Skeletal muscle satellite cell (primary cell): ENCODE measurements around the gene OTUB1.

ENCODE experiments used
- H3K27me3 ChIP-seq: 2 replicates; pipeline ENCODE4 v1.7.0; 2013; ENCODE audit warnings: low read length; ENCODE audit not compliant: control insufficient read depth, insufficient read depth
- H3K36me3 ChIP-seq: 2 replicates; pipeline ENCODE4 v1.7.0; 2013; ENCODE audit warnings: mild to moderate bottlenecking, control low read depth, low read length; ENCODE audit not compliant: insufficient read depth
- H3K4me1 ChIP-seq: 2 replicates; pipeline ENCODE4 v1.7.0; 2013; ENCODE audit warnings: low read length; ENCODE audit not compliant: control insufficient read depth, insufficient read depth
- H3K4me2 ChIP-seq: 2 replicates; pipeline ENCODE4 v1.7.0; 2013; ENCODE audit warnings: mild to moderate bottlenecking, low read length
- H3K4me3 ChIP-seq: 2 replicates; pipeline ENCODE4 v1.7.0; 2013; ENCODE audit warnings: low read length
- H3K9ac ChIP-seq: 2 replicates; pipeline ENCODE4 v1.7.0; 2013; ENCODE audit warnings: mild to moderate bottlenecking, low read depth, low read length, moderate library complexity
- H3K9me3 ChIP-seq: replicated peaks from 2 replicates; pipeline ENCODE4 v1.7.0; 2013; ENCODE audit warnings: mild to moderate bottlenecking, control low read depth, low read length

The OTUB1 gene

DNA sequence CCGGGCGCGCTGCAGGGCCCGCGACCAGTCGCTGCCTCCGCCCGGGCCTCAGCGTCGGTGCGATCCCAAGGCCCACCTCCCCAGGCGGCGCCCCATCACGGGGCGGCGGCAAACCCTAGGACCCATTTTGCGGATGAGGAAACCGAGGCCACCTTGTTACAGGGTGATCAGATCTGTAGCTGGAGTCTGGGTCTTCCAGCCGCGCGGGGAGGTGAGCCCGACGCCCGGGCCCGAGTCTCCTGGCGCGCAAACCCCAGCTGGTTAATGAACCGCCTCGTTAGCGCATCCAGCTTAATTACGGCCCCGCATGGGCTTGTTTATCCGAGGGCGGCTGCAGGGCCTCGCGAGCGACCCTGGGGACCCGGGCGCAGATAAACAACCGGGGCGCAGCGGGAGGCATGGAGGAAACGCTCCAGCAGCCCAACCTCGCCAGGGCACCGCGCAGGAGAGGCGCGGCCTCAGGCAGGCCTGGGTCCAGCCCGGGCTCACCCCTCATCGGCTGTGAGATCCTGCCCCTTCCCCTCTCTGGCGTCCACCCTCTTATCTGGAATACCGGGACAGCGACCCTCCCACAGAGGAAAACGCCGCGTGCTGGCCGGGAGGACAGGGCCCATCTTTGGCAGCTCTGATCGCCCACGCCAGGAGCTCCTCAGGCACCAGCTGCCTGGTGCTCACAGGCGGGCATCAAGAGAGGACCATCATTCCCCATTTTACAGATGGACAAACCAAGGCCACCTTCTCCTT is 14.7 kb downstream of the OTUB1 start:
- Histone ChIP-seq H3K27me3 (no peaks in the 10 kb centered on the region), H3K4me3 (no peak overlapping the region), H3K4me2 (no peak overlapping the region), H3K36me3 (peaks cover 32% of the 10 kb centered on the region), H3K9ac (no peak overlapping the region), H3K9me3 (no peaks in the 10 kb centered on the region), H3K4me1 (peaks cover 4% of the 10 kb centered on the region)

DNA sequence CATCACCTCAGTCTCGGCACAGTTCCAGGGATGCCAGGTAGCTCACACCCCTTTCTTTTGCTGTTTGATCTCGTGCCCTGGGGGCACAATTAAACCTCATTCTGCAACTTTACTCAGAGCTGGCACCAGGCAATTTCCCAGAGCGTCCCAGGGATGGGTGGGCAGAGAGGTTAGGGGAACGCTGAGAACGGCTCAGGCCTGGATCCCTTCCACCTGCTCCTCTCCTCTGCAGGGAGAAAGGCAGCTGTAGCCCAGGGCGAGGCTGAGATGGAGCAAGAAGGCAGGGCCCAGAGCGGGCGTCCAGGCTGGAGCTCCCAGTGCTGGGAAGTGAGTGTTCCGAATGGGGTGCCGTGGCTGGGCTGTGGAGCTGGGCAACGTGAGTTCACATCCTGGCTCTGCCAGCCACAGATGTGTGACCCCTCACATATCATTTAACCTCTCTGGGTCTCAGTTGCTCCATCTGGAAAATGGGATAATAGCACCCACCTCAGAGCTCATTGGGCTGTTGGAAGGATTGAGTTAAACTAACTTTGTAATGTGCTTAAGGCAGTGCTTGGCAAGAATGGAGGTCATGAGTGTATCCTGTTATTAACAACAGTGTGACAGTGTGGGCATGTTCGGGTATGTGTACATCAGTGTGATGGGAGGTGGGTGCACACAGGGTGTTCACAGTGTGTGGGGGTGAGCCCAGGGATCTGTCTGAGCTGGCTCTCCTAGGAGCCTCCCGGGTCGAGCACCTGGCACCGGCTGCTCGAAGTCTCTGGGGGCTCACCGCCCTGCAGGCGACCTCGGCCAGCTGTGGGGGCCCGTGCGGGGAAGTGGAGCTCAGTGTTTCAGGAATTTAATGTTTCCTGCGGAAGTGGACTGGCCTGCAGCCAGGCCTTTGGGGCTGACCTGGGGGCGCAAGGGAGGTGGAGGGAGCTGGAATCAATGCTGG is 15.5 kb downstream of the OTUB1 start:
- no peak overlapping the region for H3K4me3 ChIP-seq
- peaks cover 26% of the 10 kb centered on the region for H3K36me3 ChIP-seq
- H3K27me3 ChIP-seq = no peaks in the 10 kb centered on the region
- H3K9me3 ChIP-seq = no peaks in the 10 kb centered on the region
- H3K4me1 ChIP-seq = peaks cover 6% of the 10 kb centered on the region
- no peak overlapping the region for H3K4me2 ChIP-seq
- H3K9ac ChIP-seq = no peak overlapping the region

DNA sequence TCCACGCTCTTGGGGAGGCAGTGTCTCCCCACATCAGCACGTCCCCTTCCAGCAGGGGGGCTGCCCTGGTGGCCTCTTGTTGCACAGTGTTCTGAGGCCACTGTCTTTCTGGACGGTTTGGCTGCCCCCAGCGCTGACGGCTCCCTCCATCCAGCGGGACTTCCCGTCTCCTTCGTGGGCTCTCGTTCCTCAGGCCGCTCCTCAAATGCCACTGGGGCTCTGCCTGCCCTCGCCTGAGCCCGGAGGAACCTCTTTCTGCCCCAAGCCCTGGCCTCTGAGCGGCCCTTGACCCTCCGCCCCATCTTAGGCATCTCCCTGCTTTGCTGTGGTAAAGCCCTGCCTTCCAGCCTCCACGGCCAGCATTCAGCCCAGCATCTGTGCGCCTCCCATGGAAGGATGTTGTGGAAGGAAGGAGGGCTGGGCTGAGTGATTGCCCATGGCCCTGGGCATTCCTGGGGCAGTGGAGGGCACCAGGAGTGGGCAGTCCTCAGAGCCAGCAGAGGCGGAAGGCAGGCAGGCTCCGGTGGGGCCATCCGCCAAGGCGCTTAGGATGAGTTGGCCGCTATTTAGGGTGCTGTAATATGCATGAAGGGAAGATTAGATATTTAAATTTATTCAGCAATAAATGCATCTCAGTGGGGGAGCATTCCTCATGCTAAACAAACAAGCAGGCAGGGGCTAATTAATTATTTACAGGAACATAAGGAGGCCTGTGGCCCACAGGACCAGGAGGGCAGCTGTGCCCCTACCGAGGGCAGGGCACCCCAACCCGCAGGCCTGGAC is 17.8 kb downstream of the OTUB1 start:
- H3K4me3 ChIP-seq = no peak overlapping the region
- H3K27me3 ChIP-seq = no peaks in the 10 kb centered on the region
- H3K4me1 ChIP-seq = peaks cover 20% of the 10 kb centered on the region
- H3K9ac ChIP-seq = no peak overlapping the region
- no peaks in the 10 kb centered on the region for H3K9me3 ChIP-seq
- H3K36me3 ChIP-seq = peaks cover 7% of the 10 kb centered on the region
- no peak overlapping the region for H3K4me2 ChIP-seq

DNA sequence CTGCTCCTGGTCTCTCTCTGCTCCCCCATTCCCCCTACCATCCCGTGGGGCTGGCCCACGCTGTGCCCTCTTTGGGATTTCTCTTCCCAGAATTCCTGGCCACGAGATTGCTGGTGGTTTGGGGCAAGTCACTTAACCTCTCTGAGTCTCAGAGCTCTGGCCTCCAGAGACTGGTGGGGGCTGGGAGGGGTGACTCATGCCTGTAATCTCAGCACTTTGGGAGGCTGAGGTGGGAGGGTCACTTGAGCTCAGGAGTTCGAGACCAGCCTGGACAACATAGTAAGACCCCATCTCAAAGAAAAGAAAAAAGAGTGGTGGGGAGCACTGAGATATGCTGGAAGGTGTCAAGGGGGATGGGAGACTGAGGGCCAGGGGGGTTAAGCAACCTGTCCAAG is 18.3 kb downstream of the OTUB1 start:
- peaks cover 7% of the 10 kb centered on the region for H3K36me3 ChIP-seq

DNA sequence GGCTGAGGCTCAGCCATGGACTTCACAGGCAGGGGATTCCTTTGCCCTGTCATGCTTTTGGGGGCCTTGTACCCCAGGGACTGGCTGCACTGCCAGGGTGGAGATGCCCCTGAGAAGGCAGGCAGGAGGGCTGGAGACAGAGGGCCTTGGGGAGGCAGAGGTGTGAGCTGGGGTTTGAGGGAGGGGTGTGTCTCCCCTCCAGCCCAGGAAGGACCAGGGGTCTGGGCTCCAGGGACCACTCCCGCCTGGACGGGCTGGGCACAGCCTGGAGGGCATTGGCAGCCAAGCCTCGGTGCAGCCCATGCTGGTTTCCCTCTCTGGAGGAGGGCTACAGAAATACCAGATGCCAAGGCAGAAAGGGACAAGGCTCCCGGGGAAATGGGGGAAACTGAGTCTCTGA is 19.5 kb downstream of the OTUB1 start:
- Histone ChIP-seq H3K4me1 (peaks cover 20% of the 10 kb centered on the region), H3K36me3 (peaks cover 7% of the 10 kb centered on the region), H3K4me2 (no peak overlapping the region), H3K27me3 (no peaks in the 10 kb centered on the region), H3K9ac (no peak overlapping the region), H3K4me3 (no peak overlapping the region), H3K9me3 (no peaks in the 10 kb centered on the region)

More for the DNA sequence above, 18.3 kb downstream of the OTUB1 start:
- Histone ChIP-seq H3K4me2 (no peak overlapping the region), H3K4me1 (peaks cover 20% of the 10 kb centered on the region), H3K4me3 (no peak overlapping the region), H3K9me3 (no peaks in the 10 kb centered on the region), H3K27me3 (no peaks in the 10 kb centered on the region), H3K9ac (no peak overlapping the region)

DNA sequence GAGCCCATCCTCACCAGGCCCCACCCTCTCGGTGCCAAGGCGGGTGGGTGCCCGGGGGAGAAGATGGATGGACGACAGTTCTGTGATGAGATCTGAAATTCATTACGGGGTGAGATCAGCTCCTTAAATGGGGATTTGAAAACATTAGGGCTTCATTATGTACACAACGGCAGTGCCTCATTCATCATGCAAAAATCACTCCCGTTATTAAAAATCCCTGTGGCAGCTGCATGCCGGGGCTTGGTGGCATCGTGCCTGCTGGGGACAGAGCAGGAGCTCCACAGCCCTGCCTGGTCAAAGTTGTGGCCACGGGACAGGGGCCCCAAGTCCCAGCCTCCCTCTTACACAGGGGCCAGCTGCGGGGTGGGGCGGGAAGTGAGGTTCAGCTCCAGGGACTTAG is 20.2 kb downstream of the OTUB1 start:
- peaks cover 20% of the 10 kb centered on the region for H3K4me1 ChIP-seq
- no peak overlapping the region for H3K4me3 ChIP-seq
- no peak overlapping the region for H3K4me2 ChIP-seq
- H3K27me3 ChIP-seq = no peaks in the 10 kb centered on the region
- peaks cover 4% of the 10 kb centered on the region for H3K36me3 ChIP-seq
- no peak overlapping the region for H3K9ac ChIP-seq
- H3K9me3 ChIP-seq = no peaks in the 10 kb centered on the region

DNA sequence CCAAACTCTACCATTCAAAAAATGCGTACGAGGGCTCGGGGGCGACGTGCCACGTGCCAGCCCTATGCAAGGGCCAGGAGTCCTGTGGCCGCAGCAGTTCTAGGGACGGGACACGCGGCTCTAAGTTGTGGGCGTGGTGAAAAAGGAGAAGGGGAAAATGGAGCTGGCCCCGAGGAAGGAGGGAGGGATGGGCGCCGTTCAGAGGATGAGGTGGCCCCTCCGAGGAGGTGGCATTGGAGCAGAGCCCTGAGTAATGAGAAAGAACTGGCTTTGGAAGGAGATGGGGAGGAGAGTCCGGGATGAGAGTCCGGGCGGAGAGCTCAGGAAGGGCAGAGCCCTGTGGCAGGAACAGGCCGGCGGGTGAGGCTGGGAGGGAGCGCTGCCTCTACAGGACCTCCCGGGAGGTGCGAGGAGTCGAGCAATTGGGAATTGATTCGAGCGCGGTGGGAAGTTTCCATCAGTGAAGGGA is 21.0 kb downstream of the OTUB1 start:
- no peaks in the 10 kb centered on the region for H3K27me3 ChIP-seq
- H3K9me3 ChIP-seq = no peaks in the 10 kb centered on the region
- no peaks in the 10 kb centered on the region for H3K36me3 ChIP-seq
- H3K4me2 ChIP-seq = peak overlapping the region; percentile 77
- peak overlapping the region; percentile 4 for H3K9ac ChIP-seq
- H3K4me1 ChIP-seq = peaks cover 15% of the 10 kb centered on the region
- H3K4me3 ChIP-seq = peak overlapping the region; percentile 47

DNA sequence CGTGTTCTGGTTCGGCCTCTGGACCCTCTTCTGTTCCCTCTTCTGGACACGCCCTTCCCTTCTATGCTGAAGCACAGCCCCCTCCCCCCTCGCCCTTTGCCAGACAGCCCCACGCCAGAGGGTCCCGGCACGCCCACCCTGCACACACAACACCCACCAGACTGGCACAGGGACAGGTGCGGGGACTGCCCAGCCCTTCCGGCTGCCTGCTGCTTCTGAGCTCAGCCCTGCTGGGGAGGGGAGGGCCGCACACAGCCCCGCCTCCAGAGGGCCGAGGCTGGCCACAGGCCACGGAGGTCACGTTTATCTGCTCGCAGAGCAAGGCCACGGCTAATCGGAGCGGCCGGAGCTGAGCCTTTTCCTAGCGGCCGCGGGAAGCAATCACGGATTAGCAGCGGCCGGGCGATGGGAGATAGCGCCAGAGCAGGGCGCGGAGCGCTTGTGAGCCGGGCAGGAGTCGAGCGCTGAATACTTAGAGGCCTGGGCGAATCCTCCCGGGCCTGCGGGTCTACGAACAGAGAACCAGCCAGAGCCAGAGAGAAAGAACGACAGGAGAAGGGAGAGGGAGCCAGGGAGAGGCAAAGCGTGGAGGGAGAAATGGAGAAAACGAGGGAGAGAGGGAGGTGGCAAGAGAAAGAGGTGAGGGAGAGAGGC is 21.5 kb downstream of the OTUB1 start:
- H3K4me2 ChIP-seq = peak overlapping the region; percentile 77
- no peaks in the 10 kb centered on the region for H3K27me3 ChIP-seq
- no peaks in the 10 kb centered on the region for H3K36me3 ChIP-seq
- H3K9ac ChIP-seq = peak overlapping the region; percentile 4
- peak overlapping the region; percentile 47 for H3K4me3 ChIP-seq
- H3K9me3 ChIP-seq = no peaks in the 10 kb centered on the region
- peaks cover 15% of the 10 kb centered on the region for H3K4me1 ChIP-seq

DNA sequence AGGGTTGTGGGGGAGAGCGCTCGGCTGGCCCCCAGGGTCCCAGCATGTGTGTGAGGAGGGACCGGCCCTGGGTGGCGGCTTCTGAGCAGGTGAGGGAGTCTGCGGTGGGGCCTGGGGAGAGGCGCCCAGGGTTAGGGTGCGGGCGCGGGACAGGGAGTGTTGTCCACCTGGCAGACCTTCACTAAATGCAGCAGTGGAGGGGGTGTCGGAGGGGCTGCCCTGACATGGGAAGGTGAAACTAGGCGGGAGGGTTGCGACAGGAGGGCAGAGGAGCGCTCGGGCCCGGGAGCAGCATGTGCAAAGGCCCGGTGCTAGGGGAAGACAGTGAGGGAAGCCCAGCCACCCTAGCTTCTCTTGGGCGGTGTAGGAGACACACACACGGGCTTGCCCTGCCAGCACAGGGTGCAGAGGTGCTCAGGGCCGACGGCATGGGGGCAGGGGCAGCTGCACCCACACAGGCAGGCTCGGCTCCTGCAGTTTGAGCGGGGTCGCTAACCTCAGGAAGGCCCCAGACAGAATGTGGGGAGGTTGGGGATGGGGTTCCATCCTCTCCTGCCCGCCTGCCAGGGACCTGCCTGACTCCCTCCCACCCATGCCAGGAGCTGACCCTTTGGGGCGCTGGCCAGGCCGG is 22.2 kb downstream of the OTUB1 start:
- peak overlapping the region; percentile 77 for H3K4me2 ChIP-seq
- H3K4me3 ChIP-seq = peak overlapping the region; percentile 47
- H3K36me3 ChIP-seq = no peaks in the 10 kb centered on the region
- H3K27me3 ChIP-seq = no peaks in the 10 kb centered on the region
- no peaks in the 10 kb centered on the region for H3K9me3 ChIP-seq
- no peak overlapping the region for H3K9ac ChIP-seq
- peaks cover 15% of the 10 kb centered on the region for H3K4me1 ChIP-seq

DNA sequence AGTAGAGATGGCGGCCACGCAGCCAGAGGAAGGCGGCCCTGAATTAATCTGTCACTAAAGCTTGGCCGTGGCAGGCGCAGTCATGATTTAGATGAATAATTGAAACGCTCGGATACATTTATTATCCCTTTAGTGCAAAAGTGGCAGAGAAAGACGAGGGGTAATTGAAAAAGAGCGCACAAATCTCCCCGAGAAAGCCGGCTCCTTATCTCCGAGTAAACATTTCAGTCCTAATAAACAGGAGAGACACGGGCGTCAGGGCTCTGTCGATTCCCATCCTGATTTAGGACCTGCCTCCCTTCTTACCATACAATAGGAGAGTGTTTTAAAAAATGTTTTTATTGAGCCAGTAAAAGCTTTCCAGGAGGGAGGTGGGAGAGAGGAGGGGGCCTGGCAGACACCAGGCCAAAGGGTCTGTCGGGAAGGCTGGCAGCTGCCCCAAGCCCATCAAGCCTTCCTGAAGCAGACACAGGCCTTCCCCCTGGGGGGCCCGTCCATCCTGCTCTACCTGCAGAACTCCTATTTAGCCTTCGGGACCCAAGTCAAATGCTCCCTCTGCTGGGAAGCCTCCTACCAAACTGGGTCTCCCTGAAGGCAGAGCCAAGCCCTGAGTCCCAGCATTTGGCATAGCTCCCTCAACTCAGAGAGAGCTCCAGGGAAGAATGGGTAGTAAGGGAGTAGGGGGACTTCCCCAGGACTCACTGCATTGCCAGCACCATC is 22.8 kb downstream of the OTUB1 start:
- H3K4me2 ChIP-seq = no peak overlapping the region
- H3K4me1 ChIP-seq = peaks cover 15% of the 10 kb centered on the region
- H3K9me3 ChIP-seq = no peaks in the 10 kb centered on the region
- no peak overlapping the region for H3K9ac ChIP-seq
- no peaks in the 10 kb centered on the region for H3K27me3 ChIP-seq
- H3K4me3 ChIP-seq = no peak overlapping the region
- H3K36me3 ChIP-seq = no peaks in the 10 kb centered on the region
